ENCODE results near the gene MYOZ3.

The MYOZ3 gene

GRCh38 chr5:150625164-150625535 is 35.9 kb upstream of the MYOZ3 start:
- Histone ChIP-seq H3K9ac (ENCODE audit: low read length) (peak overlapping the region; percentile 81), H2AFZ (ENCODE audit: low read depth, low read length) (no peak overlapping the region), H3K27me3 (ENCODE audit: low read depth, low read length) (no peaks in the 10 kb centered on the region), H3K36me3 (replicated peaks; ENCODE audit: low read depth, low read length) (peaks cover 6% of the 10 kb centered on the region), H3K27ac (ENCODE audit: low read length) (peak overlapping the region; percentile 60), H4K20me1 (ENCODE audit: insufficient read depth, low read length) (no peaks in the 10 kb centered on the region), H3K4me1 (ENCODE audit: low read length) (peaks cover 42% of the 10 kb centered on the region), H3K9me3 (ENCODE audit: insufficient read depth, low read length) (no peaks in the 10 kb centered on the region), H3K79me2 (ENCODE audit: low read length) (peaks cover 29% of the 10 kb centered on the region), H3K4me3 (ENCODE audit: low read length) (peak overlapping the region; percentile 93), H3K4me2 (ENCODE audit: low read length) (peak overlapping the region; percentile 81)
- TF ChIP-seq EZH2phosphoT487 (IDR thresholded peaks at IDR 0.05; ENCODE audit: low read depth), result no peak
- TF ChIP-seq, protein P1, sequence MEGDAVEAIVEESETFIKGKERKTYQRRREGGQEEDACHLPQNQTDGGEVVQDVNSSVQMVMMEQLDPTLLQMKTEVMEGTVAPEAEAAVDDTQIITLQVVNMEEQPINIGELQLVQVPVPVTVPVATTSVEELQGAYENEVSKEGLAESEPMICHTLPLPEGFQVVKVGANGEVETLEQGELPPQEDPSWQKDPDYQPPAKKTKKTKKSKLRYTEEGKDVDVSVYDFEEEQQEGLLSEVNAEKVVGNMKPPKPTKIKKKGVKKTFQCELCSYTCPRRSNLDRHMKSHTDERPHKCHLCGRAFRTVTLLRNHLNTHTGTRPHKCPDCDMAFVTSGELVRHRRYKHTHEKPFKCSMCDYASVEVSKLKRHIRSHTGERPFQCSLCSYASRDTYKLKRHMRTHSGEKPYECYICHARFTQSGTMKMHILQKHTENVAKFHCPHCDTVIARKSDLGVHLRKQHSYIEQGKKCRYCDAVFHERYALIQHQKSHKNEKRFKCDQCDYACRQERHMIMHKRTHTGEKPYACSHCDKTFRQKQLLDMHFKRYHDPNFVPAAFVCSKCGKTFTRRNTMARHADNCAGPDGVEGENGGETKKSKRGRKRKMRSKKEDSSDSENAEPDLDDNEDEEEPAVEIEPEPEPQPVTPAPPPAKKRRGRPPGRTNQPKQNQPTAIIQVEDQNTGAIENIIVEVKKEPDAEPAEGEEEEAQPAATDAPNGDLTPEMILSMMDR (IDR thresholded peaks at IDR 0.05; ENCODE audit: low read depth, low read length), result no peak

DNA sequence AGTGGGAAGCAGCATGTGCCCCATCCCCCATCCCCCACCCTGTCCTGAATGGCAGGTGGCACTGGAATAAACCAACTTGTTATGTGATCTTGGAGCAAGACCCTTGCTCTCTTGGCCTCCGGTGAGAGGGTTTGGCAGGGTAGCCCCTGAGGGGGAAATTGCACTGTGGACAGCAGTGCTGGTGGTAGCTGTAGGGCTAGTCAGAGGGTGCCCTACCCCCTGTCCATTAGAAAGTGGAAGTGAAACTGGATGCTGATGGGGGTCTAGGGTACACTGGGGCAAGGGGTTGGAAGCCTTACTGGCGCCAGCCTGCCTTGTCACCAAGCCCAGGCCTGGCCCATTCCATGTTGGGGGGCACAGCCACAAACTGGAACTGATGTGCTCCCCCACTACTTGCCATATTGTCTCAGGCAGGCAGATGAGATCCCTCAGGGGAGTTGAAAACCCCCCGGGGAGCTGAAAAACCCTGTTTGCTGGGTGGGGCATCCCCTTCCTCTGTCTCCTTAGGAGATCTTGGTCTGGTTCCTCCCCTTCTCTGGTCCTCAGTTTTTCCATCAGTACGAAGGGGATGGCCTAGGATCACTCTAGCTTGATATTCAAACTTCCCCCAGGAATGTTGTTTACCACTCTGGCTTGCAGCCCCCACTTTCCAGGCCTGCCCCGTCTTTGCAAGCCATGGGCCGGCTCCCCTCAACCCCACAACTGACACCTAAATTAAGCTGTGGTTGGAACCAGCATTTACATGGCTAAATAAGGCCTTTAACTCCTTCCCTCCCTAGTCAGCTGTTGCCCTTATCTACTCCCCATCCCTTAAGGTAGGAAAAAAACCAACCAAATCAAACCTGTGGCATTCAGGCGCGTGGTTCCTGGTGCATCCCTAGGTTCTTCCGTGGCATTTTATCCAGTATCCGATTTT is 35.0 kb upstream of the MYOZ3 start:
- H3K4me3 ChIP-seq (ENCODE audit: low read length), result peak overlapping the region; percentile 93
- H3K27me3 ChIP-seq (ENCODE audit: low read depth, low read length), result no peaks in the 10 kb centered on the region
- H4K20me1 ChIP-seq (ENCODE audit: insufficient read depth, low read length), result no peaks in the 10 kb centered on the region
- H3K4me2 ChIP-seq (ENCODE audit: low read length), result peak overlapping the region; percentile 81
- H2AFZ ChIP-seq (ENCODE audit: low read depth, low read length), result no peak overlapping the region
- H3K4me1 ChIP-seq (ENCODE audit: low read length), result peaks cover 42% of the 10 kb centered on the region
- peaks cover 29% of the 10 kb centered on the region for H3K79me2 ChIP-seq (ENCODE audit: low read length)
- H3K36me3 ChIP-seq (replicated peaks; ENCODE audit: low read depth, low read length), result peaks cover 6% of the 10 kb centered on the region
- peak overlapping the region; percentile 60 for H3K27ac ChIP-seq (ENCODE audit: low read length)
- H3K9me3 ChIP-seq (ENCODE audit: insufficient read depth, low read length), result no peaks in the 10 kb centered on the region
- no peak for TF ChIP-seq EZH2phosphoT487 (IDR thresholded peaks at IDR 0.05; ENCODE audit: low read depth)
- TF ChIP-seq, protein P1 (IDR thresholded peaks at IDR 0.05; ENCODE audit: low read depth, low read length), result no peak
- peak overlapping the region; percentile 81 for H3K9ac ChIP-seq (ENCODE audit: low read length)

- H4K20me1 ChIP-seq (ENCODE audit: insufficient read depth, low read length), result no peaks in the 10 kb centered on the region
- H3K27me3 ChIP-seq (ENCODE audit: low read depth, low read length), result no peaks in the 10 kb centered on the region
- peaks cover 29% of the 10 kb centered on the region for H3K79me2 ChIP-seq (ENCODE audit: low read length)
- peak overlapping the region; percentile 60; the same call in 1 of the 2 replicates for H3K27ac ChIP-seq (ENCODE audit: low read length)
- H3K4me3 ChIP-seq (ENCODE audit: low read length), result peak overlapping the region; percentile 93
- peak overlapping the region; percentile 81; the same call in 1 of the 2 replicates for H3K9ac ChIP-seq (ENCODE audit: low read length)
- peaks cover 42% of the 10 kb centered on the region for H3K4me1 ChIP-seq (ENCODE audit: low read length)
- no peak for TF ChIP-seq EZH2phosphoT487 (IDR thresholded peaks at IDR 0.05; ENCODE audit: low read depth)
- TF ChIP-seq, protein P1 (IDR thresholded peaks at IDR 0.05; ENCODE audit: low read depth, low read length), result no peak
- H2AFZ ChIP-seq (ENCODE audit: low read depth, low read length), result no peak overlapping the region
- H3K4me2 ChIP-seq (ENCODE audit: low read length), result peak overlapping the region; percentile 81
- peaks cover 6% of the 10 kb centered on the region for H3K36me3 ChIP-seq (replicated peaks; ENCODE audit: low read depth, low read length)
- no peaks in the 10 kb centered on the region for H3K9me3 ChIP-seq (ENCODE audit: insufficient read depth, low read length)
Measured at GRCh38 chr5:150626853-150627276, 34.2 kb upstream of the MYOZ3 start.

DNA sequence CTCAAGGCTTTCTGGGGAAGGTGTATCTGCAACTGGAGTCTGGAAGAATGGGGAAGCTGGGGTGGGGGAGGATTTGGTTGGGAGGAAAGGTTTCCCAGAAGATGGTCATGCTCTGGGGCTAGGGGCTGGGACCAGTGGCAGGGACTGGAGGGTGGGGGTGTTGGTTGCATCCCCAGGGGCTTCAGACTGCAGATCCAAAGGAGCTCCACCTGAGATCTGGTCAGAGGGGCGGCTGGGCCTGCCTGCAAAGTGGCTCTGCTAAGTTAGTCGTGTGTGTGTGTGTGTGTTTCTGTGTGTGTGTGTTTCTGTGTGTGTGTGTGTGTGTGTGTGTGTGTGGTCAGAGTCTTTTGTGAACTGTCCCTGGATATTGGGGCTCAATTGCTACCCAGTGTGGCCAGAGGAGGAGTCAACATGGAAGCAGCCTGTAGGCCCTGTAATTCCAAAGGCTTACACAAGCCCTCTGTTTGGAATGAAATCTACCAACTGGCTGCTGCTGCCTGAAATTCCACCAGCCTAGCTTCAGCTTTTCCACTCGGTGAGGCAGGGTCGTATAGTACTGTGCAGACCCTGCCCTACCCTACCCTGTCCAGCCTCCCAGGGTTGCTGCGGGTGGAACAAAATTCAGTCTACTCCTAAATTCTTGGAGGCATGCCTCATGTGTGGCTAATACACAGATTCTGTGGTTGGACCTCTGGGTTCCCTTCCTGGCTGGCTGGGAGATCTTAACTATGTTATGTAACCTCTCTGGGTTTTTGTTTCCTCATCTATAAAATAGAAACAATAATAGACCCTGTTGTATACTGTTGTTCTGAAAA is 33.1 kb upstream of the MYOZ3 start:
- Histone ChIP-seq H3K79me2 (ENCODE audit: low read length) (peaks cover 29% of the 10 kb centered on the region), H3K4me2 (ENCODE audit: low read length) (no peak overlapping the region), H3K4me1 (ENCODE audit: low read length) (peaks cover 37% of the 10 kb centered on the region), H4K20me1 (ENCODE audit: insufficient read depth, low read length) (no peaks in the 10 kb centered on the region), H3K27ac (ENCODE audit: low read length) (no peak overlapping the region), H3K4me3 (ENCODE audit: low read length) (no peak overlapping the region), H3K27me3 (ENCODE audit: low read depth, low read length) (no peaks in the 10 kb centered on the region), H3K9ac (ENCODE audit: low read length) (no peak overlapping the region), H3K36me3 (replicated peaks; ENCODE audit: low read depth, low read length) (peaks cover 6% of the 10 kb centered on the region), H3K9me3 (ENCODE audit: insufficient read depth, low read length) (no peaks in the 10 kb centered on the region), H2AFZ (ENCODE audit: low read depth, low read length) (no peak overlapping the region)
- no peak for TF ChIP-seq EZH2phosphoT487 (IDR thresholded peaks at IDR 0.05; ENCODE audit: low read depth)
- TF ChIP-seq, protein P1 (IDR thresholded peaks at IDR 0.05; ENCODE audit: low read depth, low read length), result no peak

Data from OCI-LY3 (cell line).